DMS53 (cell line): Measurements from ENCODE around the gene LHX1.
A peak's percentile ranks its signal among the peaks of the same experiment; 100 is the strongest.

Experiments
- DNase-seq: peaks from one replicate; lab custom pipeline; 2025; lab: John Stamatoyannopoulos, UW

Gene LHX1

DNA sequence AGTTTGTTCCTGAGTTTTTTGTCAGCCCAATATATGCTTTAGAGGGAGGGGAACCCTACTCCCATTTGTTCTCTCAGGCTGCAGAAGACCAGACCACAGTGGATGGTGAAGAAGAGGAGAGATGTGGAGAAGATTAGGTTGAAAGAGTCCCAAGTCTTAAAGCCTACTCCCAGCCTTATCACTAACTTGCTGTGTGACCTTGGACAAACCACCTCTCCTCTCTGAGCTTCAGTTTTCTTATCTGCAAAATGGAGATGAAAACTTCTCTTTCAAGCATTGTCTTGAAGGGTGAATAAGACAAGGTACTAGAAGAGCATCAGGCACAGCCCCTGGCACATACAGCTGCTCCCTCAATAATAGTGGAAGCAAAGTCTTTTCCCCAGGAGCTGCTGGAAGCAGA is 15.1 kb upstream of the LHX1 start:
- DNase-seq = no peak

DNA sequence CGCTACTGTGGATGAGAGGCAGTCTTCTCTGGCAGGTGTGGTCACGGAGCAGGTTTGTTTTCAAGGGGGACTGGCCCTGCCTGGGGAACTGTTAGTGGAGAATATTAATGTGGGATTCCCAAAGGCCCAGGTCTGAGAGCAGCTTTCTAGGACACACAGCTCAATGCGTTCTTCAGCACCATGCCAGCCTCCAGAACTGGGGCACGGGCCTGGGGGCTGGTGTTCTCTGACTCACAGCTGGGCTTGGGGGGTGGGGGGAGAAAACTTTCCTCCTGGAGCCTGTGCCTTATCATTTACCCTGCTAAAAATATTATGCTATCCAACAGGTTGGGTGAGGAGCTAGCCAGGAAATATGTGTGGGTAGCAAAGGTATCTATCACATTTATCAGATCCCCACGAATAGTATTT is 13.5 kb upstream of the LHX1 start:
- DNase-seq = no peak

DNA sequence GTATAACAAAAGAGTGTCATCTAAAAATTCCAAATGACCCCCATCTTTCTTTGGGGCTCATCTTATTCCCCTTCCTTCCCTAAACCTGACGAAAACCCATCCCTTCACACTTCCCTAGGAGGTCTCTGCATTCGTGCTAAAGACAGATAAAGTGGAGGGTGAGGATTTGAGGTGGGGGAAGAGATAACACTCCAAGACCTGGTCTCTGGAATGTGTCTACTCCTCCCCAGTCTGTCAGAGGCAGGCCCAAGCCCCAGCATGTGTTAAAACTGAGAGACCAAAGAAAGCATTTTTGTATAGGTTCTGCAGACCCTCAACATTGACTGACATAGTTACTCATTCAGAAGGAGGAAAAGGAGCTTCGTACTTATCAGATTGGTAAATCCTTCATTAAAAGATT is 11.0 kb upstream of the LHX1 start:
- no peak for DNase-seq

DNA sequence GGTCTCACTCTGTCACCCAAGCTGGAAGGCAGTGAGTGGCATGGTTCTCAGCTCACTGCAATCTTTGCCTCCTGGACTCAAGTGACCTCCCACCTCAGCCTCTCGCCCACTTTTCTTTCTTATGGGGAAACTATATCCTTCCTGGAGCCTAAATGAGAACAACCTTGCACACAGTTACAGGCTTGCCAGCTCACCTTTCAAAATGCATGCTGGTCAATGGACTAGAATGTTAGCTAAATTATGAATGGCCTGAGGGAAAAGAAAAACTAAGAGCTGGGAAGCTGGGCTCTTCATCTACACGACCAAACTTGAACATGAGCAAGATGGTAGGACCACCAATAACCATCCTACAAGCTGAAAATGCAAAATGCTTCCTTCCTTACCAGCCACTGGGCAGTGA is 10.6 kb upstream of the LHX1 start:
- no peak for DNase-seq

DNA sequence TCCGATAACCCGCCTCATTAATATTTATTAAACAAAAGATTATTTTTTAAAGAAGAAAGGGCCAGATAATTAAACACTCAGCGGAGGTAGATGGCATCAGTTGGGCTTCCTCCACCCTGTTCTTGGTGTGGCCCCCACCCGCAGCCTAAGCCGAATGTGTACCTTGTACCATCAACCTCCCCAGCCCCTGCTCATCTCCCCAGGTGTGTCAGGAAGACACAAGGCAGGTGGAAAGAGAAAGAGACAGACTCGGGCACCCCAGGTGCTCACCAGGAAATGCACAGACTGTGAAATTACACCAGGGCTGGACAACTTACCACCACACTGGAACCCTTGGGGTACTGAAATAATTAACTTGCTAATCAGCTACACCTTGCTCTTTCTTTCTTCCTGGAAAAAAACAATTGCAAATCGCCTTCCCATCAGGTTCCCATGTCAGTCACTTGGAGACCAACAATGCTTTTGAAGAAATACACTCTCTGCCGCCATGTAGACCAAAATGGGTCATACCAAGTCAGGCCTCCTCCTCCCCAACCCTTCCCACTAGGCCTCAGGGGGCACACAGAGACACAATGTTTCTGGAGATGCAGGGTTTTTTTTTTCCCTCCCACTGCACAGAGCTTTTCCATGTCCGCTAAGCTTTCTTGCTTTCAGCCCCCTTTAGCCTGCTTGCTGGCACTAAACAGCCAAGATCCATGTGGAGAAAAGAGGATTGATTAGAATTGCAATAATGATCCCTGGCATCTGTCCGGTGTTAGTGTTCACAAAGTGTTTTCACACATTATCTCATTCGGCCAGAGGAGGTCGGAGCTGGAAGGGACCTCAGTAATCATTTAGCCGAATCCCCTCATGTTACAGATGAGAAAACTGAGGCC is 8.6 kb upstream of the LHX1 start:
- no peak for DNase-seq

DNA sequence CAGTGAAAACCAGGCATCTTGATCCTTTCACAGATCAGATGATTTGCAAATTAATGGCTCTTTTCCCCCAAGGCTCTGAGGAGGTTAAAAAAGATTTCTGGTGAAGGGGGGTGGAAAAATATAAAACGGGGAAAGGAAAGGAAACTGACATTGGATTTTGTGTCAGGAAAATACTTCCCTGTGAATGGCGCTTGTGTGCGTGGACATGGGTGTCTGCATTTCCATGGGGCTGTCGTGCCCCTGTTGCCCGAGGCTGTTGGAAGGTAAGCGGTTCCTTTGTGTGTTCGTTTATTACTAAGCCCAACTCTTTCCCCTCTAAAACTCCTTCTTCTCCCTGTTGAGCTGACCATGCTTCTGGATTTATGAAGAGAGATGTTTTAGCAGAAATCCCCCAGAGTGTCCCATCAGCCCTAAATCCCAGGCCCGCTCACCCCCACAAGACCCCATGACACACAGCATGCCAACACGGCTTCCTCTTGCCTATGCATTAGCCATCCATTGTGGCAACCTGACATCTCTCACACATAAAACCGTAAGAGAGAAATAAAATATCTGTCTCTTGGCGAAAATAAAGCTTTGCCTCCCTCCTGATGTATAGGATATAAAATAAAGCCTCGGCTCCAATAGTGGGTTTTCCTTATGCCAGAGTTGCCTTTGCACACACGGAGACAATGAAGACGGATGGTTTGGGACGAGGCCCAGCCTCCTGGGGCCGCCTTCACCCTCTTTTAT is 7.3 kb upstream of the LHX1 start:
- no peak for DNase-seq

DNA sequence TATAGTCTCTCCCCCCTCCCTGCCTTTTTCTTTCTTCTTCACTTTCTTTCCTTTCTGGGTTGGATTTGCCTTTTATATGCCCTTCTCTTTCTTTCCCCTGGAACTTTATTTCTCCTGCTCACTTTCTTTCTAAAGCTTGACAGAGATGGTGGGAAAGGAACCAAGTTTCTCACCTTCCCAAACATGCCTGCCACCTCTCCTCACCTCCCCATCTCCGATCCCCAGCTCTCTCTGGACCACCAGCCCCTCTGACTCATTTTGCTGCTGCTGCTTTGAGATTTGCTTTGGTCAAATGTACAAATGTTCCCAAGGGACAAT is 6.7 kb upstream of the LHX1 start:
- DNase-seq = no peak

DNA sequence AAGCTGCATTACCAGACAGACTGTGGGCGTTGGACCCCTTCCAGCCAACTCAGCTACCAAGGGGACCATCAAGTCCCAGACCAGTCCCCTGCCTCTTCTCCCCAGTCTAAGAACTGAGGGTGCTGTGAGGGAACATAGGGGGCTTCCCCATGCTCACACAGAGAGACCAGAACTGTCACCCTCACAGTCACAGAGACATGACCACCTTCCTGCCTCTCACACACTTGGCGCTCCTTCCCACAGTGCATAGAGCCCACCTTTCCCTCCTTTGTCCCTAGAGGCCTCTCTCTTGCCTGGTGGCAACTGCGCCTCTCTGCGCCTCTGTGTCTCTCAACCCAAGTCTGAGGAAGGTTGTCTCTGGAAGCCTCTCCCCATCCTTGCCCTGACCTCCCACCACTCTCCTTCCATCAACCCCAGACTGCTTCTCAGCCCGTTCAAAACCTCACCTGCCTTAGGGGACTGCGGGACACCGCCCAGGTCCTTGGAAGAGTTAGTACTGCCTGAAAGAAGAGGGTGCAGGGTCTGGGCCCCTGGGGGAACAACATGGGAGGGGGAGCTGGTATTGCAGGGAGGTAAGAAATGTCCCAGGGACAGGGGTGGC is 6.1 kb upstream of the LHX1 start:
- no peak for DNase-seq

DNA sequence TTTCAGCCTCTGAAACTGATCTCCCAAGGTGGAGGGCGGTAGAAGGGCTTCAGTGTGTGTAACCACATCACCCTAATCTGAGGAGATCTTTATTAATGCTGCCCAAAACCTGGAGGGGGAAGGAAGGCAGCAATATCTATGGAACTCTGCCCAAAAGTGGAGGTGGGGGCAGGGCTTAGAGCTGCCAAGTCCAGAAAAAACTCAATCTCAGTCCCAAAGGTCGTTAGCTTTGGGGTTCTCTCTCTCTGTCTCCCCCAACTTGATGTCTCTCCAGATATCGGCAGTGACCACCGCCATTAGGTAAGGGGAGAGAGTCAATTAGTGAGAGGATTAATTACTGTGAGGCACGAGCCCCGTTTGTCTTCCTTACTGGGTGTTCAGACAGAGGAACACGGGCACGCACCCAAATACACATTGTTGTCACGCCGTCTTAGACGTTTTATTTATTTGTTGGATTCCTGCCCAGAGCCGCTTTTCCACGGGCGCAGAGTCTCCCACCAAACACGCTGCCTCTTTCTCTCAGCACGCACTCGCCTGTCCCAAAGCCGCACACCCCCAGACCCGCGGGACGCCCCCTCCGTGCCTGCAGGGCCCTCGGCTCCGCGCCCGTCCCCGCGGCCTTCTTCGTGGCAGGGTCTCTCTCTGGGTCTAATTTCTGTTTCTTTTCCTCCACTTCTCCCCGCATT is 5.4 kb upstream of the LHX1 start:
- peak; percentile 19 for DNase-seq

DNA sequence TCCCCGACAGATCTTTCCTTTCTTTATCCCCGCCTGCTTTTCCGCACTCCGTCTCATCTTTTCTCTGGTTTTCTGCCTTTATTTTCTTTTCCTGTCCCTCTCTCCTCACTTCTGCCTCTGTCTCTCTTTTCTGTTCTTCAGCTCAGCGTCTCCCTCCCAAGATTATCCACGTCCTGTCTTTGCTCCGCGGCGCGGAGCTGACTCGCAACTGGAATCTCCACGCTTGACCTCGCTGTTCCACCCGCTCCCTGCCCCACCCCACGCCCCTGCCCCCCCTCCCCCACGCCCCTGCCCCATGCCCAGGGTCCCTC is 4.9 kb upstream of the LHX1 start:
- DNase-seq = no peak

DNA sequence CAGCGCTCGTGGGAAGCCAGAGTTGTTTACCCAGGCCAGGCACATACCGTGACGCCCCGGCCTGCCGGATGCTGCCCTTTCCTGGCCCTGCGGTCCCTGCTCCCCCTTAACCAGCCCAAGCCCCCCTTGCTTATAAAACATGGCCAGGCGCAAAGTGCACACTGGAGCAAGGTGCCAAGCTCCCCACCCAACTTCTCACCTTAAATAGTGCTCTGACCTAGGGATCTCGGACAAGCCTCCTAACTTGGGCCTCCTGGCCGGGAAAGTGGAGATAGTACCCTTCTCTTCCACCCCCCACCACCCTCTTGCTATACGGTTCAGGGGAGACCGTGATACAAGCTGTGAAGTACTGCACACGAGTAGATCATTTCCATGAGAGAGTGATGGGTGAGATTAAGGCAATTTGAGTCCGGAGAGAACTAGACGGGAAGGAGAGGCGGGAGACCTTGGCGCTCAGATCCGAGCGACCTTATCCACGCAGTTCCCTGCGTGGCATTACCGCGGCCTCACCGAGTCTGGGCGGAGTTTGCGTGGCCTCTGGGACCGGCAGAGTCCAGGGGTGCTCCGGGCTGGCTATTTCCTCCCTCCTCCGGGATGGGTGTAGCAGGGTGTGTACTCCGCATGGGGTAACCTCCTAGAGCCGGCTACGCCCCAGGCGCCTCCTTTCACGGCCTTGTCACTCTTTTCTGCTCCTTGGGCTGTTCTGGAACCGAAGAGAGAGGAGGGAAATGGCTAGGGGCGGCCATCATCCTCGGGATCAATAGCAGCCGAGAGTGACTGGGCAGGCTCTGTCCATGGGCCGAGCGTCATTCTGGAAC is 4.4 kb upstream of the LHX1 start:
- DNase-seq = no peak

DNA sequence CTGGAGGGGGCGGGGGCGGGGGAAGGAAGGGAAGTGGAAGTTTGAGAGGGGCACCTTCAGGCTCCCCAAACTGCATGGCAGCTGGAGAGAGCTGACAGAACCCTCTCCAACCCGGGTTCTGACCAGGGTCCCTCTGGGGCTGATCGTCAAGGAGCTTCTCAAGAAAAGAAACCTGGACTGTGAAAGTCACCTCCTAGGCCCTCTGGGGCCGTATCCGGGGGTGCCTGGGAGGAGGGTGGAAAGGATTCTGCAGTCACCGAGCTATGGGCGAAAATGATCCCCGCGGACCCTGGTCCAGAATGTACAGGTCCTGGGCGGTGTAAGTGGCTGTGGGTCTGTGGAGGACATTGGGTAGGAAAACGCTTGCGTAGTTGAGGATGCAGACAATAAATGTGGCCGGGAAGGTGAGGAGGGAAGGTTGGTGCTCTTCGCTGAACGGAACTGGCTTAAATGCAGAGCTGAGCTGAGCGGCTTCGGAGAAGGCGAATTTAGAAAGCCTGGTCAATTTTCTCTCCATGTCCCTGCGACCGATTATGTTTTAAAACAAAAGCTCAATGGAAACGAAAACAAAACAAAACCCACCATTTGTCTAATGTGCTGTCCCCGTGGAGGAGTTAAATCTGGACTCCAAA is 3.6 kb upstream of the LHX1 start:
- DNase-seq = peak; percentile 41

DNA sequence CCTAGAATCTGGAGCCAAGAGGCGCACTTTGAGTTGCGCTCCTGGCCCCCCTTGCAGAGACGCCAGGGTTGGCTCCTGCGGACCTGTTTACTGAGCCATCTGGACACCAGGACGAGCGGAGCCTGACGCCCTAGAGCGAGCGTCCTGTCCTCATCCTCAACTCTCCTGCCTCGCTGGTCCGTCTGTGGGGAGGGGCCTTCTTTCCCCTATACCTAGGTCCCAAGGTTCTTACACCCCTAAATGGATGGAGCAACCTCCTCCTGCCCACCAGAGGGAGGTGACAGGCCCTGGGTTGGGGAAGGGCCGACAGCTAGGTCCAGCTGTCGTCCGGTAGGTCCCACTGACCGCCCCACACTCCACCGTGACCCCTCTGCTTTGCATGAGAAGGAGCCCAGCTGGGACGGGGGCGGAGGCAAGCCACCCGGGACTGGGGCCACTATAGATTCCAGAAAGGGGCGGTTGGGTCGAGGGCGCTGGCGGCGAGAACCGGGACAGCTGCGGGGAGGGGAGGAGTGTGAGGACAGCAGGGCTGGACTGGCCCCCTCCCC is 3.1 kb upstream of the LHX1 start:
- DNase-seq = peak; percentile 49

DNA sequence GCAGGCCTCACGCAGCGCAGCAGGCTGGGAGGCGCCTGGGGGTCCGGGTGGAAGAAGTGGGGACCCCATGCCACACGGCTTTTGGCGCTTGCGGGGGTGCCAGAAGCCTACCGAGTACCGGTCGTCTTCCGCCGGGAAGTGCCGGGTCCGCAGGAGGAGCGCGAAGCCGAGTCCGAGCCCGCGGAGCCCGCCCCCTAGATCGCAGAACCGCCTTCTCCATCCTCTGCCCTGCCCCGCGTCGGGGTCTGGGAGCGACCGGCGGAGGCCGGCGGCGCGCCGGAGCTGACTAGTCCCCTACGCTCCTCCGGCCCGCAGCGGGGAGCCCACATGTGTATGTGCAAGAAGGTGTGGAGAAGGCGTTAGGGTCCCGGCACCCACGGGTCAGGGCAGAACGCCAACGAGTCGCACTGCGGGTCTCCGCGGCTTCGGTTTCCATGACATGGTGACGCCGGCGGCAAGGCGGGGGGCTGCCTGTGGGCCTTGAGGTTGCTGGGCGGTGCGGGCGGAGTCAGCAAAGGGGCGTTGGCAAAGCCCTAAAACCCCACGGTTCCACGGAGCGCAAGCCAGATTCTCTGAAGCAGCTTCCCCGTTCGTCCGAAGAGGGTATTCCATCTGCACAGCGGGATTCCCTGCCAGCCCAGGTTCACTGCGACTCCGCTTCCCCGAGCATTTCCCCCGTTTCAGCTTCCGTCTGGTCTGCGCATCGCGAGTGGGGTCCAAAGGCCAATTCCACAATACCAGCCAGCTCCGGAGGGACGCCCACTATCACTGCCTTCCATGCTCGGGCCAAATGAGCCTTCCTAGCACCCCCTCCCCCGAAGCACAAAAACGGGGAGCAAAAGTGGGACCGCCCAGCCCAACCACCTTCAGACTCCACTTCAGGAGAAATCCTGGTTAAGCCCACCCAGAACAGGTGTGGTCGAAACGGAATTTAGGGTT is 2.3 kb upstream of the LHX1 start:
- peak; percentile 69 for DNase-seq

DNA sequence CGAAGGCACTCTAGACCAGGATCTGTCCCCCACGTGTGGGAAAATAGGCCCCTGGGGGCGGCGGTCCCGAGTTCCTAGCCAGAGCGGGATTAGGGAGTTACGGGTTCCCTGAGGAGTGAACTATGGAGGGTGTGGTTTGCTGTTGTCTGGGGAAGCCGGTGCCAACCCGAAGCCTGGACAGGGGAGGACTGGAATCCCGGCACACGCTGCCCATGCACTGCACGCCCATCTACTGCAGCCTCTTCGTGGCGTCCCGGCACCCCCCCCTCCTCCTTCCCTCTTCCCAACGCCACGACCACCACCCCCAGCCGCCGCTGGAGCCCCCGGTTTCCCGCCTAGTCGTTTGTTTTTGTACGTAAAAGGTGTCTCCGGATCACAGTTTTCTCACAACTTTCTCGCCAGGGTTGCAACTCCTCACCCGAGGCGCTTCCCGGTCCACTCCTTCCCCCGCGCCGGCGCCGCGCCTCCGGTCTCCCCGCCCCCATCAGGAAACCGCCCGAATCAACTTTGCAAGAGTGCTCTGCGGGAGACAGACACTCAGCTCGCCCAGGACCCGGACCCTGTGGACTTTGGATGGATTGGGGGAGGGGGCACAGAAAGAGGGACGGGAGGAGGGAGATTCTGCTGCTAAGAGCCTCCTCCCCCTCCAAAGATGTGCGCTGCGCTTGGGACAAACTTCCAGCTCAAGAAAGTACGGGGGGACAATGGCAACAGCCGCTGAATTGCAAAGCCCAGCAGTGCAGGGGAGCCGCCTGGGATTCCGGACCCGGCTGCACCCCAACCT is 1.4 kb upstream of the LHX1 start:
- DNase-seq = peak; percentile 53

DNA sequence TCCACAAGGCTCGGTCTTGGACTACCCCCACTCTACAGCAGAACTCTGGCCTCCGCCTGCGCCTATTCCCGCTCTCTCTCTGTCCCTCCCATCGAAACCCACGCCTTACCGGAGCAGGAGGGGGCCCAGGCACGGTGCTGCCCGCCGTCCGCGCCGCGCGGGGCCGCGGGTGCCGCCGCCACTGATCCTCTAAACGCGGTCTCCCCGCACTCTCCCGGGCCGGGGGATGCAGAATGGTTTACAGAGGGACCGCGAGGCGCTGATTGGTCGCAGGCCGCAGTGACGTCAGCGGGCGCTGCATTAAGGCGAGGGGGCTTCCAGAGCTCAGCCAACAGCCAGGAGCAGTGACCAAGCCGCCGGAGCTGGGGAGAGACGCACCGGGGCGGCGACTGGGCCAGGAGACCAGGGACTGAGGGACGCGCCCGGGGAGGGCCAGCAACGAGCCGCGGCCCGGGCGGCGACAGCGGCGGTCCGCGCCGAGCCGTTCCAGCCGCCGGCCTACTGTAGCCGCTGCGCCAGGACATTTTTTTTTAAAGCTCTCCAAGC is 747 bp upstream of the LHX1 start:
- DNase-seq = peak; percentile 50

DNA sequence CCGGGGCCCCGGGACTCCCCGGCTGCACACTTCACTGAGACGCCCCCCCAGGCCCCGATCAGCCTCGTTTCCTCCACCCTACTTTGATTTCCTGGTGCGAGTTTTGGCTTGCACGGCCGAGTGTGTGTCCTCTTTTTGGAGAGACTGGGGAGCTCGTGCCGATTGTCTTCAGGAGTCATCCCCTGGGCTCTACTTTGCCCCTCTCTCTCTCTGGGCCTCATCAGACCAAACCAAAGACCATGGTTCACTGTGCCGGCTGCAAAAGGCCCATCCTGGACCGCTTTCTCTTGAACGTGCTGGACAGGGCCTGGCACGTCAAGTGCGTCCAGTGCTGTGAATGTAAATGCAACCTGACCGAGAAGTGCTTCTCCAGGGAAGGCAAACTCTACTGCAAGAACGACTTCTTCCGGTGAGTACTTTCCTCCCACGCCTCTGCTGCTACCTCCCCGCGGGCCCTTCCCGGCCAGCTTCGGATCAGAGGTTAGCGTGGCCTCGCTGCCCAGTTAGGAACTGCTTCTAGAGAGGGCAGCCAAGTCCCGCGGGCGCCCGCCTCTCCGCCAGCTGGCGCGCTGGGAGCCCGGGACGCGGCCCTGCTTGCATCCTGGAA is 787 bp downstream of the LHX1 start:
- DNase-seq = peak; percentile 70

DNA sequence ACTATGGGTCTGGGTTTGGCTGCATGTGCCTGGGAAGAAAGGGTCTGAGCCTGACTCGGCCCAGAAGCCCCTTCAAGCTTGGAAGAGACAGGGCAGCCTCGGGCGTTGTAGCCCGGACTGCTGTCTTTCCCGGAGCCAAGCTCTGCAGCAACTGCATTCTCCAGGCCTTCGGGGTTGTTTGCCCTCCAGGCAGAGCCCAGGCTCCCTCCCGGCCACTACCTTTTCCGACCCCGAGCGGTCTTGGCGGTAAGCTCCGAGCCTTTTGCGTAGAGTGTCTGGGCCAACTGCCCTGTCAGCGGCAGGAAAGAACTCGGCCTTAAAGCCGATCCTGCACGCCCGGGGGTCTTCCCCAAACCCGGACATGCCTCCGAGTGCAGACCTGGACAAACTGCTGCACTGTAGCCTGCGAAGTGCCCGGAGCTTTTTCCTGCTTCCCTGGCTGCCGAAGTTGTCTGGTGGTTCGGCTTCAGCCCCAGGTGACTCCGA is 1.3 kb downstream of the LHX1 start:
- DNase-seq = peak; percentile 68
